HG03045 (cell line): ENCODE measurements around the gene ALG5.

Experiments
- ATAC-seq: cut with Tn5 transposase; IDR thresholded peaks from one replicate; pipeline ENCODE4 v1.9.1; 2021; ENCODE audit warnings: mild to moderate bottlenecking, moderate library complexity; ENCODE audit not compliant: unreplicated experiment

Gene ALG5

GRCh38 chr13:36999054-36999714, at the start of gene ALG5:
TSS of gene ALG5 (minus strand) at chr13:36999340. CDS start at chr13:36999300, 40 bp downstream.
- ATAC-seq = peak; percentile 66

- ATAC-seq = no peak
Observed at GRCh38 chr13:37047846-37048245, 48.7 kb upstream of the ALG5 start.

DNA sequence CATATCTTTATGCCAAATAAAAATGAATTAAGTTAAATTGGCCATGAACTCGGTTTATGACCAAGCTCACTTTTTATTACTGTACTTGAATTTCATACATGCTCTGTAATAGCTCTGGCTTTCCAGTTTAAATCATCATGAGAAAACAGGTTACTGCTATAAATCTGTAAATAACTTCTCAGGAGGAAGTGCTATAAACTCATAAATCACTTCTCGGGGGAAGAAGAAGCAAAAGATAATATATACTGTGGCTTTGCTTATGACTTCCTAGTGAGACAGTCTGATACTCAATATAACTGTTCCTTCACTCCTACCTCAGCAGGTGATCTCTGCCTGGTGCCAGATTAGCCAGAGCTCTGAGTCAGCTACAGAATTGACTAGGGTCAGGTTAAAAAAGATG, 47.9 kb upstream of the ALG5 start:
- no peak for ATAC-seq

- no peak for ATAC-seq
Observed at GRCh38 chr13:37046062-37046461, 46.9 kb upstream of the ALG5 start.

GRCh38 chr13:37040789-37041188, 41.6 kb upstream of the ALG5 start:
- no peak for ATAC-seq

DNA sequence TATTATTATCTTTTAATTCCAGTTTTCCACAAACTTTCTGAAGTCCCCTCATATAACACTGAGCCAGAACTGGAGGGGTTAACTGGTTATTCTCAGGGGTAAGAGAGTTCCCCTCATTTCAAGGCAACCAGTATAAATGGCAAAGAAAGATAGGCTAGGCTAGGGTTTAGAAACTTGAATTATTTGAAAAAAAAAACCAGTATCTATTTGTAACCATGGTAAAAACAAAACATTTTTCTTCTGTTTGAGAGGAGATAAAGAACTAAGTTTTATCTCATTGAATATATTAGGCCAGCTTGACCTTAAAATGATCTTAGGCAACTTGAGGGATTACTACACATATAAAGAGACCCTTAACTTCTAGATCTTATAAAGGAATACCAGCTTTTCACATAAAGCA, 40.8 kb upstream of the ALG5 start:
- no peak for ATAC-seq

- ATAC-seq = no peak
Observed at GRCh38 chr13:37037241-37037640, 38.1 kb upstream of the ALG5 start.

DNA sequence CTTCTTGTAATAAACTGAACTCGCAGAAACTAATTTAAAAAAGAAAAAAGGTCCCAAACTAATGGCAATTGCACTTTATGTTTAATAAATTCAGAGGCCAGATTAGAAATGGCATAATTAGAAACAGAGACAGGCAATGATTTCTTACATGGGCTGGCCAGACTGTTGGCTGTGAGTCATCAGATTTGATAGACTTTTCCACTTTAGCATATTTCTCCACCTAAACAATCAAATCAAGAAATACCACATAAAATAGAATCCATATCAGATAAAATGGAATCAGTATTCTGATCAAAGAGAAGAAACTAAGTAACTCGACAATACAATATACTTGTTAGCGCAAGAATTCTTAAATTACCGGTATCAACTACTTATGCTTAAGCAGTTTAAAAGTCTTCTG, 30.5 kb upstream of the ALG5 start:
- ATAC-seq = no peak

- no peak for ATAC-seq
Observed at GRCh38 chr13:37027639-37028038, 28.5 kb upstream of the ALG5 start.

- ATAC-seq = no peak
Observed at GRCh38 chr13:37026771-37027170, 27.6 kb upstream of the ALG5 start.

DNA sequence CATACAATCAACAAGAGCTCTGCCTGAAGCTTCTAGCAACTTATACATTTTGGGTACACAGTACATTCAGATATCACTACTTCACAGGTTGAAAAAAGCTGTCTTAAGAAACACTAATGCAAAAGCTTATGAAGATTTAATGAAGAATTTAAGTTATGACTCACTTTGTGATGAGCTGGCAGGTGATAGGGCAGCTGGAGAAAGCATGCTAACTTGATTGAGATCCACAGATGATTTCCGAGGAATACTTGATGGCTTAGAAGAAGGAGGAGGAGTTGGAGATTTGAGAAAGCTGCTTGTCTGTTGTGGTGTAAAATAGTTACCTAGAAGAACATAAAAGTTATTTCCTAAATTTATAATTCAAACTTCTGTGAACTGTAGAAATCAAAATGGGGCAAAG, 24.7 kb upstream of the ALG5 start:
- no peak for ATAC-seq

DNA sequence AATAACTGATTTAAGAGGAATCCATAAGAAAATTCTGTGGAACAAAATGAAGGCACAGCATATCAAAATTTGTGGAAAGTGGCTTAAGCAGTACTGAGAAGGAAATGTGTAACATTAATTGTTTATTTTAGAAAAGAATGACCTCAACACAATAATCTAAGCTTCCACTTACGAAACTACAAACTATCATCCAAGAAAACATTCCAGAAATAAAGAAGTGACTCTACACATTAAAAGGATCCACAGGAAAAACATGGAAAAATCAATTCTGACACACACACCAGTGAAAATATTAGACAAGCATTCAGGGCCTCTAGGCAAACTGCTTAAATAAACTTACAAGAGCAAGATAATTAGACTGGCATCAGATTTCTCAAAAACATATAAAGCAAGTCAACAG, 15.5 kb upstream of the ALG5 start:
- no peak for ATAC-seq

DNA sequence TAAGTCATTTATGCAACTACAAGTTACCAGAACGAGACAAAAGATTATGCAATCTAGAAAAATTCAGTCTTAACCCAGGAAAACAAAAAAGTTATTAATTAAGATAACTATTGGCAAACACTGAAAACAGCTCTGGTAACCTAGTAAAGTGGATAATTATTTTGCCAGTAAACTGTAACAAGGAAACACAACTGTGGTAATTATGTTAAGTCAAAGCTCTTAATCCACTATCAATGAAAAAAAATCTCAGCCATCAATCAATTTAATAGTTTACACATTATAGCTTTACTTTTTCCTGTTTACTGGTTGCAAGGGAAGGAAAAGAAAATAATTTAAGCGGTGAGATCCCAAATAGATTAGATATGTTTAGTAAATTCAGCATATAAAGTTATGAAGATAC, 12.6 kb upstream of the ALG5 start:
- no peak for ATAC-seq

GRCh38 chr13:37011002-37011401, 11.9 kb upstream of the ALG5 start:
- ATAC-seq = no peak

GRCh38 chr13:37010424-37010823, 11.3 kb upstream of the ALG5 start:
- no peak for ATAC-seq

GRCh38 chr13:37009692-37010091, 10.6 kb upstream of the ALG5 start:
- ATAC-seq = no peak

GRCh38 chr13:37001921-37002250, 2.7 kb upstream of the ALG5 start:
- ATAC-seq = no peak

- ATAC-seq = no peak
Observed at GRCh38 chr13:36998624-36999041, 507 bp downstream of the ALG5 start.

- no peak for ATAC-seq
Observed at GRCh38 chr13:36997716-36998427, 1.3 kb downstream of the ALG5 start.

DNA sequence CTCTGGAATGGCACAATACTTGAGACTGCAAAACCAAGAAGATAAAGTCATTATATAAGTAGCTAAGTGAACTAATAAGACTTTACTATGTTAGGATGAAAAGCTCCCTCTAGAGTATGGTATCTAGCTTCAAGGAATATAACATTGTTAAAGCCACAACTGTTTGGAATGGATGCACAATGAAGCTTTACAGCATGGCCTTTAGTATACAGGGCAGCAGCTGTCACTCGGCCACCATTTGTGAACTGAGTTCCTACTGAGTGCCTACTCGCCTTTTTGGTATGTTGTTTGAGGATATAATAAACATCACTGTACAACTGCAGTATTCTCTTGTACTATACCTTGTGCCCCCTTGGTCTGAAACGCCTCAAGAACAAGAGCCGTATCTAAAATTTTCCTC, 6.8 kb downstream of the ALG5 start:
- ATAC-seq = no peak

DNA sequence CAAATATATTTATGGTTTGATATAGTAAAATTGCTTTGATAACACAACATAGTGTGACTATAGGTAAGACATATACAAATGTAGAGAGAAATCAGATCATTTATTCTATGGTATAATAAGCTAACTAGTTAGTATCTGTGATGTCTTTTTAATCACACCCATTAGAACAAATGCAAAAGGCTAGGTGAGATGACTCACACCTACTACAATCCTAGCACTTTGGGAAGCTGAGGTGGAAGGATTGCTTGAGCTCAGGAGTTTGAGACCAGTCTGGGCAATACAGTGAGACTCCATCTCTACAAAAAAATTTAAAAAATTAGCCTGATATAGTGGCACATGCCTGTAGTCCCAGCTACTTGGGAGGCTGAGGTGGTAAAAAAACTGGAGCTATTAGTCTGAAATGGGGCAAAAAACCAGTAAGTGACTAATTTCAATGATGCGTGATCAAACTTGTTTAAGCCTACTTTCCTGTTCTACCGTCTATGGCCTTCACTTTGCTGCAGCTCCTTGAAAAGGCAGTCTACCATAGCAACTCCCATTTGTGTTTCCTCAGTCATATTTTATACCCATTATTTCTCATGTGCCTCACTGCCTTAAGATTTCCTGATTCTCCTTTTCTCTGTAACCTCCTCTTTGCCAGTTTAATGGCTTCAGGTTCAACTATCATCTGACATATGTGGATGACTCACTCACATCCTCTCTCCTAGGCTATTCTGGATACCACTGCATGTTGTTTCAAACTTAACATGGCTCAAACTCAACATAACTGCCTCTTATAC, 12.5 kb downstream of the ALG5 start:
- no peak for ATAC-seq

DNA sequence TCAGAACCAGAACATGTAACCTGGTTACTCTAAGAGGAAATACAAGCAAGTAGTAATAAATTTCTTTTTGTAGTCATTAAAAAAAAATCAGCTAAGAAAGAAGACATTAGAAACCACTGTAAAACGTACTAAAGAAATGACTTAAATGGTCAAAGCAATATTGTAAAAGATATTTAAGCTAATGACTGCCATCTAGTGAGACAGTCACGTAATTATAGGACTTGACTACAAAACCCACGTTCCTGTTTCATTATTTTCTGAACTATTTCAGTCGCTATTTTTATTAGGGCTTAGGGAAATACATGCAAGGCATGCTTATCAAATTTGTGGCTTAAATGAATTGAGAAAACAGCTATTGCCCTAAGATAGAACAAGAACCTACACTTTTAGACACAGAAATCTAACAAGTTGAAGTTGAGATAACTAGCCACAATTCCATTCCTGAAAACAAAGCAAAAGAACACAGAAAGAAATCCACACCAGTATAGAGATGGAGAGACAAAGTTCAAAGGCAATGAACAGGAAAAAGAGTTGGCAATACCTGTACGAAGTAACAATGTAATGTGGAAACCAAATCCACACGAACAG, 17.9 kb downstream of the ALG5 start:
- no peak for ATAC-seq
